NCI-H226 (cell line): Measurements from ENCODE around the gene CAPN12.

ENCODE experiments used
- DNase-seq: peaks from one replicate; pipeline ENCODE4 v3.0.0-alpha.2; 2015

CAPN12 gene

GRCh38 chr19:38695317-38695683, 49.0 kb downstream of the CAPN12 start:
- no peak for DNase-seq

GRCh38 chr19:38693380-38694223, 50.7 kb downstream of the CAPN12 start:
- peak; percentile 81 for DNase-seq

GRCh38 chr19:38692458-38693379, 51.6 kb downstream of the CAPN12 start:
- no peak for DNase-seq

- DNase-seq = no peak
Observed at GRCh38 chr19:38691938-38692457, 52.3 kb downstream of the CAPN12 start.

GRCh38 chr19:38690832-38691231, 53.4 kb downstream of the CAPN12 start:
- DNase-seq = no peak

GRCh38 chr19:38690146-38690545, 54.1 kb downstream of the CAPN12 start:
- DNase-seq = no peak

GRCh38 chr19:38687837-38688378, 56.4 kb downstream of the CAPN12 start:
- DNase-seq = no peak

- DNase-seq = peak; percentile 24
Observed at GRCh38 chr19:38686530-38686888, 57.8 kb downstream of the CAPN12 start.

GRCh38 chr19:38685666-38686529, 58.4 kb downstream of the CAPN12 start:
- peak; percentile 39 for DNase-seq

- DNase-seq = no peak
Observed at GRCh38 chr19:38684862-38685665, 59.2 kb downstream of the CAPN12 start.

GRCh38 chr19:38684078-38684861, 60.0 kb downstream of the CAPN12 start:
- DNase-seq = peak; percentile 98

- DNase-seq = peak; percentile 96
Observed at GRCh38 chr19:38683393-38684077, 60.7 kb downstream of the CAPN12 start.

- DNase-seq = no peak
Observed at GRCh38 chr19:38682872-38683392, 61.3 kb downstream of the CAPN12 start.

GRCh38 chr19:38682195-38682867, 61.9 kb downstream of the CAPN12 start:
- no peak for DNase-seq
